Measurements from ENCODE around the gene POU3F1. TPM values are rescaled to one million over a fixed set of nuclear protein-coding genes. Genes with fewer than 3 reads are reported as not detected.

Gene POU3F1
- total and polyA plus RNA-seq, 10 of the 15 experiments (the other 5 are each of a cell fraction or from before 2014, with no cell fraction given) = 0.04 to 0.53 (median 0.10) TPM; not detected in 3

DNA sequence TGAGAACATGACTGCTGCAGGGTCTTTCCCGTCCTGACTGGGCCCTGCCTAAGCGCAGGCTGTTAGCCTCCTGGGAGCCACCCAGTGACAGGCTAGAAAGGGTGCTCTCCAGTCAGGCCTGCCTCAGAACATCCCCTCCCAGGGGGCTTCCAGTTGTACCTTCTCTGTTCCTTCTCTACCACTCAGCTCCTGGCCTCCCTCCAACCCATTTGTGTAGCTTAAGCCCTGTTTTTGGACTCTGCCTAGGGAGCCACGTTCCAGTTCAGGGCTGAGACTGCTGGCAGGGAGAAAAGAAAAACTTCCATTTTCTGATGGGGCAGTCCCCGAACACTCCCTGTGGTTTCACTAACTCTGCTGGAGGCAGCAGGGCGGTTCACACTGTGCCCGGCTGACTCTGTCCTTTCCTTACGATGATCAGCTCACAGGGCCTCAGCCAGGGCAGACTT is 15.3 kb upstream of the POU3F1 start (continued):
- TF ChIP-seq, protein P1, sequence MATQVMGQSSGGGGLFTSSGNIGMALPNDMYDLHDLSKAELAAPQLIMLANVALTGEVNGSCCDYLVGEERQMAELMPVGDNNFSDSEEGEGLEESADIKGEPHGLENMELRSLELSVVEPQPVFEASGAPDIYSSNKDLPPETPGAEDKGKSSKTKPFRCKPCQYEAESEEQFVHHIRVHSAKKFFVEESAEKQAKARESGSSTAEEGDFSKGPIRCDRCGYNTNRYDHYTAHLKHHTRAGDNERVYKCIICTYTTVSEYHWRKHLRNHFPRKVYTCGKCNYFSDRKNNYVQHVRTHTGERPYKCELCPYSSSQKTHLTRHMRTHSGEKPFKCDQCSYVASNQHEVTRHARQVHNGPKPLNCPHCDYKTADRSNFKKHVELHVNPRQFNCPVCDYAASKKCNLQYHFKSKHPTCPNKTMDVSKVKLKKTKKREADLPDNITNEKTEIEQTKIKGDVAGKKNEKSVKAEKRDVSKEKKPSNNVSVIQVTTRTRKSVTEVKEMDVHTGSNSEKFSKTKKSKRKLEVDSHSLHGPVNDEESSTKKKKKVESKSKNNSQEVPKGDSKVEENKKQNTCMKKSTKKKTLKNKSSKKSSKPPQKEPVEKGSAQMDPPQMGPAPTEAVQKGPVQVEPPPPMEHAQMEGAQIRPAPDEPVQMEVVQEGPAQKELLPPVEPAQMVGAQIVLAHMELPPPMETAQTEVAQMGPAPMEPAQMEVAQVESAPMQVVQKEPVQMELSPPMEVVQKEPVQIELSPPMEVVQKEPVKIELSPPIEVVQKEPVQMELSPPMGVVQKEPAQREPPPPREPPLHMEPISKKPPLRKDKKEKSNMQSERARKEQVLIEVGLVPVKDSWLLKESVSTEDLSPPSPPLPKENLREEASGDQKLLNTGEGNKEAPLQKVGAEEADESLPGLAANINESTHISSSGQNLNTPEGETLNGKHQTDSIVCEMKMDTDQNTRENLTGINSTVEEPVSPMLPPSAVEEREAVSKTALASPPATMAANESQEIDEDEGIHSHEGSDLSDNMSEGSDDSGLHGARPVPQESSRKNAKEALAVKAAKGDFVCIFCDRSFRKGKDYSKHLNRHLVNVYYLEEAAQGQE (IDR thresholded peaks at IDR 0.05; ENCODE audit: low read depth, low read length) = no peak
- TF ChIP-seq RUNX3 (IDR thresholded peaks at IDR 0.05; ENCODE audit: low read length) (peak; percentile 90), HCFC1 (IDR thresholded peaks at IDR 0.05; ENCODE audit: low read length) (no peak), EZH2 (IDR thresholded peaks at IDR 0.05; ENCODE audit: borderline replicate concordance, control insufficient read depth, low read depth, low read length) (no peak), ZNF622 (IDR thresholded peaks at IDR 0.05) (no peak), BHLHE40 (IDR thresholded peaks at IDR 0.05; ENCODE audit: borderline replicate concordance in 1 of 2, low read depth in 2 of 2, low read length in 1 of 2) (peak in 1 of 2 experiments; percentile 13; a peak in 2 of 4 replicates), MEF2B (IDR thresholded peaks at IDR 0.05; ENCODE audit: partially characterized antibody, poor library complexity, severe bottlenecking) (peak; percentile 90), ESRRA (IDR thresholded peaks at IDR 0.05; ENCODE audit: low read length) (no peak), YBX1 (IDR thresholded peaks at IDR 0.05) (no peak), TCF7 (IDR thresholded peaks at IDR 0.05; ENCODE audit: borderline replicate concordance) (no peak), POLR2AphosphoS2 (IDR thresholded peaks at IDR 0.05; ENCODE audit: low read depth, low read length) (no peak), CHD2 (IDR thresholded peaks at IDR 0.05; ENCODE audit: borderline replicate concordance, low read depth, low read length) (no peak), RAD21 (IDR thresholded peaks at IDR 0.05; ENCODE audit: insufficient read depth, low read depth, low read length) (no peak), TARDBP (IDR thresholded peaks at IDR 0.05; ENCODE audit: borderline replicate concordance) (no peak), PML (IDR thresholded peaks at IDR 0.05; ENCODE audit: low read length) (no peak)
- TF ChIP-seq, protein P2, sequence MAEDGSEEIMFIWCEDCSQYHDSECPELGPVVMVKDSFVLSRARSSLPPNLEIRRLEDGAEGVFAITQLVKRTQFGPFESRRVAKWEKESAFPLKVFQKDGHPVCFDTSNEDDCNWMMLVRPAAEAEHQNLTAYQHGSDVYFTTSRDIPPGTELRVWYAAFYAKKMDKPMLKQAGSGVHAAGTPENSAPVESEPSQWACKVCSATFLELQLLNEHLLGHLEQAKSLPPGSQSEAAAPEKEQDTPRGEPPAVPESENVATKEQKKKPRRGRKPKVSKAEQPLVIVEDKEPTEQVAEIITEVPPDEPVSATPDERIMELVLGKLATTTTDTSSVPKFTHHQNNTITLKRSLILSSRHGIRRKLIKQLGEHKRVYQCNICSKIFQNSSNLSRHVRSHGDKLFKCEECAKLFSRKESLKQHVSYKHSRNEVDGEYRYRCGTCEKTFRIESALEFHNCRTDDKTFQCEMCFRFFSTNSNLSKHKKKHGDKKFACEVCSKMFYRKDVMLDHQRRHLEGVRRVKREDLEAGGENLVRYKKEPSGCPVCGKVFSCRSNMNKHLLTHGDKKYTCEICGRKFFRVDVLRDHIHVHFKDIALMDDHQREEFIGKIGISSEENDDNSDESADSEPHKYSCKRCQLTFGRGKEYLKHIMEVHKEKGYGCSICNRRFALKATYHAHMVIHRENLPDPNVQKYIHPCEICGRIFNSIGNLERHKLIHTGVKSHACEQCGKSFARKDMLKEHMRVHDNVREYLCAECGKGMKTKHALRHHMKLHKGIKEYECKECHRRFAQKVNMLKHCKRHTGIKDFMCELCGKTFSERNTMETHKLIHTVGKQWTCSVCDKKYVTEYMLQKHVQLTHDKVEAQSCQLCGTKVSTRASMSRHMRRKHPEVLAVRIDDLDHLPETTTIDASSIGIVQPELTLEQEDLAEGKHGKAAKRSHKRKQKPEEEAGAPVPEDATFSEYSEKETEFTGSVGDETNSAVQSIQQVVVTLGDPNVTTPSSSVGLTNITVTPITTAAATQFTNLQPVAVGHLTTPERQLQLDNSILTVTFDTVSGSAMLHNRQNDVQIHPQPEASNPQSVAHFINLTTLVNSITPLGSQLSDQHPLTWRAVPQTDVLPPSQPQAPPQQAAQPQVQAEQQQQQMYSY (CRISPR knock-in tag; IDR thresholded peaks at IDR 0.05) = no peak
- TF ChIP-seq, protein P3, sequence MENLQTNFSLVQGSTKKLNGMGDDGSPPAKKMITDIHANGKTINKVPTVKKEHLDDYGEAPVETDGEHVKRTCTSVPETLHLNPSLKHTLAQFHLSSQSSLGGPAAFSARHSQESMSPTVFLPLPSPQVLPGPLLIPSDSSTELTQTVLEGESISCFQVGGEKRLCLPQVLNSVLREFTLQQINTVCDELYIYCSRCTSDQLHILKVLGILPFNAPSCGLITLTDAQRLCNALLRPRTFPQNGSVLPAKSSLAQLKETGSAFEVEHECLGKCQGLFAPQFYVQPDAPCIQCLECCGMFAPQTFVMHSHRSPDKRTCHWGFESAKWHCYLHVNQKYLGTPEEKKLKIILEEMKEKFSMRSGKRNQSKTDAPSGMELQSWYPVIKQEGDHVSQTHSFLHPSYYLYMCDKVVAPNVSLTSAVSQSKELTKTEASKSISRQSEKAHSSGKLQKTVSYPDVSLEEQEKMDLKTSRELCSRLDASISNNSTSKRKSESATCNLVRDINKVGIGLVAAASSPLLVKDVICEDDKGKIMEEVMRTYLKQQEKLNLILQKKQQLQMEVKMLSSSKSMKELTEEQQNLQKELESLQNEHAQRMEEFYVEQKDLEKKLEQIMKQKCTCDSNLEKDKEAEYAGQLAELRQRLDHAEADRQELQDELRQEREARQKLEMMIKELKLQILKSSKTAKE (IDR thresholded peaks at IDR 0.05; ENCODE audit: low read depth, poor library complexity, severe bottlenecking) = peak; percentile 59
- TF ChIP-seq, protein P4, sequence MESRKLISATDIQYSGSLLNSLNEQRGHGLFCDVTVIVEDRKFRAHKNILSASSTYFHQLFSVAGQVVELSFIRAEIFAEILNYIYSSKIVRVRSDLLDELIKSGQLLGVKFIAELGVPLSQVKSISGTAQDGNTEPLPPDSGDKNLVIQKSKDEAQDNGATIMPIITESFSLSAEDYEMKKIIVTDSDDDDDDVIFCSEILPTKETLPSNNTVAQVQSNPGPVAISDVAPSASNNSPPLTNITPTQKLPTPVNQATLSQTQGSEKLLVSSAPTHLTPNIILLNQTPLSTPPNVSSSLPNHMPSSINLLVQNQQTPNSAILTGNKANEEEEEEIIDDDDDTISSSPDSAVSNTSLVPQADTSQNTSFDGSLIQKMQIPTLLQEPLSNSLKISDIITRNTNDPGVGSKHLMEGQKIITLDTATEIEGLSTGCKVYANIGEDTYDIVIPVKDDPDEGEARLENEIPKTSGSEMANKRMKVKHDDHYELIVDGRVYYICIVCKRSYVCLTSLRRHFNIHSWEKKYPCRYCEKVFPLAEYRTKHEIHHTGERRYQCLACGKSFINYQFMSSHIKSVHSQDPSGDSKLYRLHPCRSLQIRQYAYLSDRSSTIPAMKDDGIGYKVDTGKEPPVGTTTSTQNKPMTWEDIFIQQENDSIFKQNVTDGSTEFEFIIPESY (IDR thresholded peaks at IDR 0.05) = no peak

All from GM12878 (cell line).